Measurements from ENCODE around the gene GAS7.

DNA sequence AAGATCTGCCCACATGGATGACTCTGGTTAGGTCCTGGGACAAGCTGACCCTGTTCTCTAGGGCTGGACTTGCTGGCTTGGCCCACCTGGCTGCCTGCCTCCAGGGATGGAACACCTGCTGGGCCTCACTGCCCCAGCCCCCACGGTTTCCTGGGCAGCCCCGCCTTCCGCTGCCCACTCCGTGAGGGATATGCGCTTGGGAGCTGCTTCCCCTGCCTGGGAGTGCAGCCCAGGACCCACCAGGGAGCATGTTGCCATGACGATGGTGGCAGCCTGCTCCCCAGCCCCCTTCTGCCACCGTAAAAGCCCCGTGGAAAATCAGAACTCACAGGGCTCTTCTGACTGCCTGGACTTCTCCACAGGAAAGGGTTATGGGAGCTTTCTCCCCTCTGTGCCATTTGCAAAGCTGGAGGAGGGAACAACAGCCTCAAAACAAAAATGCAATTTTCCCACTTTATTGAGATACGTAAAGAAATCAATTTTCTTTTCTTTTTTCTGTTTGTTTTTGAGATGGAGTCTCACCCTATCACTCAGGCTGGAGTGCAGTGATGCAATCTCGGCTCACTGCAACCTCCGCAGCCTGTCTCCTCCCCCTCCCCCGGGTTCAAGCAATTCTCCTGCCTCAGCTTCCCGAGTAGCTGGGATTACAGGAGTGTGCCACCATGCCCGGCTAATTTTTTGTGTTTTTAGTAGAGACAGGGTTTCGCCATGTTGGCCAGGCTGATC lies 18.0 kb upstream of the GAS7 start:
- TF ChIP-seq, protein P1, sequence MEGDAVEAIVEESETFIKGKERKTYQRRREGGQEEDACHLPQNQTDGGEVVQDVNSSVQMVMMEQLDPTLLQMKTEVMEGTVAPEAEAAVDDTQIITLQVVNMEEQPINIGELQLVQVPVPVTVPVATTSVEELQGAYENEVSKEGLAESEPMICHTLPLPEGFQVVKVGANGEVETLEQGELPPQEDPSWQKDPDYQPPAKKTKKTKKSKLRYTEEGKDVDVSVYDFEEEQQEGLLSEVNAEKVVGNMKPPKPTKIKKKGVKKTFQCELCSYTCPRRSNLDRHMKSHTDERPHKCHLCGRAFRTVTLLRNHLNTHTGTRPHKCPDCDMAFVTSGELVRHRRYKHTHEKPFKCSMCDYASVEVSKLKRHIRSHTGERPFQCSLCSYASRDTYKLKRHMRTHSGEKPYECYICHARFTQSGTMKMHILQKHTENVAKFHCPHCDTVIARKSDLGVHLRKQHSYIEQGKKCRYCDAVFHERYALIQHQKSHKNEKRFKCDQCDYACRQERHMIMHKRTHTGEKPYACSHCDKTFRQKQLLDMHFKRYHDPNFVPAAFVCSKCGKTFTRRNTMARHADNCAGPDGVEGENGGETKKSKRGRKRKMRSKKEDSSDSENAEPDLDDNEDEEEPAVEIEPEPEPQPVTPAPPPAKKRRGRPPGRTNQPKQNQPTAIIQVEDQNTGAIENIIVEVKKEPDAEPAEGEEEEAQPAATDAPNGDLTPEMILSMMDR (conservative IDR thresholded peaks at IDR 0.05 in 1 of 2, IDR thresholded peaks at IDR 0.05 in 1 of 2; ENCODE audit: extremely low read depth in 1 of 2, insufficient read depth in 1 of 2, low read depth in 1 of 2, low read length in 2 of 2) = no peak
- no peak for TF ChIP-seq EZH2 (IDR thresholded peaks at IDR 0.05; ENCODE audit: borderline replicate concordance, low read length)
